Neural progenitor cell (in vitro differentiated cells): ENCODE data around the gene TPM3.

Source experiments
- CTCF ChIP-seq: fragments of 200-600 bp; sonication (generic); IDR thresholded peaks from 2 replicates; pipeline ENCODE4 v1.5.1; 2017; ENCODE audit warnings: antibody characterized with exemption, mild to moderate bottlenecking
- EZH2phosphoT487 ChIP-seq: fragments of 200-600 bp; sonication (generic); IDR thresholded peaks from 2 replicates; pipeline ENCODE4 v1.6.1; 2017; ENCODE audit warnings: antibody characterized with exemption

GRCh38 chr1:154171880-154172279 lies 20.0 kb downstream of the TPM3 start:
- TF ChIP-seq CTCF (no peak), EZH2phosphoT487 (no peak)
